ENCODE measurements around the gene DNAJA2.
A peak's percentile ranks its signal among the peaks of the same experiment; 100 is the strongest.
"Not testable (repeated sequence)": the region's sequence is repeated elsewhere in the genome, so short reads cannot be mapped to it uniquely, and the experiment has no call there.

The DNAJA2 gene

DNA sequence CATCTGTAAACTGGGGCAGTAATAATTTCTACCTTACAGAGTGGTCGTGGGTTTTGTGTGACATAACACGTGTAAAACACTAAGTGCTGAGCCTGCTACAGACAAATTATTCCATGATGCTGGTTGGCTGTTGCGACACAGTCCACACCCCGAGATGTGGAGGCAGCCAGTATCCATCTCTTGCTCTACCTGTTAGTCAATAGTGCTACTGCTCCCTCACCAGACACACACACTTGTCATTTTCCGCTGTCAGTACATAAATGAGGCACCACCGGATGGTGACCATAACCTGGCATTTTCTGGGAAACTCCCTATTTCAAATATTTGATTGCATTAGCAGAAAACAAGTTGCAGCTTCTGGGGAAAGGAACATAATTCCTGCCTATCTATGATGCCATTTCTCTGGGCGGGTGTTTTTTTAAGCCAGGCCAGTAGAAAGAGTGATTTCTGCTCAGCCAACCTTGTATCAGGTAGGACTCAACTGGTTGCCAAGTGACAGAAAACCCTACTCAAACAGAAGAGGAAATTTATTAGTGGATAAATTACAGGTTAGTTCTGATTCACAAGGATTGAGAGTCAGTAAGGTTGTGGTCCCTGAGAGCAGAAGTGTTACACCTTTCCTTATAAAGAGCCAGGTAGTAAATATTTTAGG lies 24.1 kb downstream of the DNAJA2 start:
- no peaks in the 10 kb centered on the region for H3K9me3 ChIP-seq (ENCODE audit: control insufficient read depth, low read length)
- H3K36me3 ChIP-seq (ENCODE audit: control insufficient read depth, insufficient read depth, low read length, severe bottlenecking) = peaks cover 3% of the 10 kb centered on the region
- no peaks in the 10 kb centered on the region for H3K27me3 ChIP-seq (replicated peaks; ENCODE audit: control insufficient read depth, insufficient read depth, low read length)
- H3K4me1 ChIP-seq (ENCODE audit: control insufficient read depth, insufficient read depth, low read length) = no peaks in the 10 kb centered on the region
- no peak overlapping the region for H3K9ac ChIP-seq (ENCODE audit: low read length)
- DNase-seq (ENCODE audit: low read depth) = peak; percentile 23
- no peak overlapping the region for H3K4me3 ChIP-seq (ENCODE audit: low read length)

DNA sequence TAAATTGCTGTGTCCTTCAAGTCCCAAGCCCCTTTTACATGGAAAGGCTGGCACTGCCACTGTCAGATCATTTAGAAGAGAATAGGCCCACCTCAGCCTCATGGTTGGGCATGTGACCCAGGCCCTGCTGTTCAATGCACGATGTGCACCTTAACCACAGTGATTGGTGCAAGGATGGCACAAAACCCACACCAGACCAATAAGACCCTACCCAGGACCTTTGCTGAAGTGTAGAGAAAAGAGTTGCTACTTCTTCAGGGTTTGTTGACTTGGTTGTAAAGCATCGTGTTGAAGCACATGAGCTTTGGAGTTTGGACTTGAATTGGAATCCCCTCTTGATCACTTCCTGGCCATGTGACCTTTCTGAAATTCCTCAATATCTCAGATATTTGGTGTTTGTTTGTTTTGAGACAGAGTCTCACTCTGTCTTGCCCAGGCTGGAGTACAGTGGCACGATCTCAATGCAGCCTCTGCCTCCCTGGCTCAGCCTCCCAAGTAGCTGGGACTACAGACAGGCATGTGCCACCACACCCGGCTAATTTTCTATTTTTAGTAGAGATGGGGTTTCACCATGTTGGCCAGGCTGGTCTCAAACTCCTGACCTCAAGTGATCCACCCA lies 24.8 kb downstream of the DNAJA2 start:
- Histone ChIP-seq H3K9me3 (ENCODE audit: control insufficient read depth, low read length) (no peaks in the 10 kb centered on the region), H3K4me1 (ENCODE audit: control insufficient read depth, insufficient read depth, low read length) (no peaks in the 10 kb centered on the region), H3K36me3 (ENCODE audit: control insufficient read depth, insufficient read depth, low read length, severe bottlenecking) (no peaks in the 10 kb centered on the region), H3K27me3 (replicated peaks; ENCODE audit: control insufficient read depth, insufficient read depth, low read length) (no peaks in the 10 kb centered on the region), H3K4me3 (ENCODE audit: low read length) (no peak overlapping the region), H3K9ac (ENCODE audit: low read length) (no peak overlapping the region)
- no peak for DNase-seq (ENCODE audit: low read depth)

DNA sequence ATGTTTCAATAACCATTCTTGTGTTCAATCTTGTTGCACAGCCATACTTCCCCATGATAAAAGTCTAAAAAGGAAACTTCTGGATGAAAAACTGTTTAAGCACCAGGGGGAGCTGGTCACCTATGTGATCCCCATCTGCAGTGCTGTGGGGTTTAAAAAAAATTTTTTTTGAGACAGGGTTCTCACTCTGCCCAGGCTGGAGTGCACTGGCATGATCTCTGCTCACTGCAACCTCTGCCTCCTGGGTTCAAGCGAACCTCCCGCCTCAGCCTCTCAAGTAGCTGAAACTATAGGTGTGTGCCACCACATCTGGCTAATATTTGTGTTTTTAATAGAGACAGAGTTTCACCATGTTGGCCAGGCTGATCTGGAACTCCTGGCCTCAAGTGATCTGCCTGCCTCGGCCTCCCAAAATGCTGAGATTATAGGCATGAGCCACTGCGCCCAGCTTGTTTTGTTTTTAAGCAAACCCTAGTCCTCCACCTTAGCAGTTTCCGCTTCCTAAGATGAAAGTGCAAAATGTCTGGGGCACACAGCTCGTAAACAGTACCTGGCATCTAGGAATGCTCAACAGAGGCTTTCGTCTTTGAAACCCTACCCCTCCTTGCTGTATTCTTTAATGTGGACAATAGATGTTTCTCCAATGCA lies 25.4 kb downstream of the DNAJA2 start:
- no peak overlapping the region for H3K9ac ChIP-seq (ENCODE audit: low read length)
- no peaks in the 10 kb centered on the region for H3K27me3 ChIP-seq (replicated peaks; ENCODE audit: control insufficient read depth, insufficient read depth, low read length)
- no peaks in the 10 kb centered on the region for H3K36me3 ChIP-seq (ENCODE audit: control insufficient read depth, insufficient read depth, low read length, severe bottlenecking)
- H3K9me3 ChIP-seq (ENCODE audit: control insufficient read depth, low read length) = no peaks in the 10 kb centered on the region
- peak; percentile 68 for DNase-seq (ENCODE audit: low read depth)
- H3K4me1 ChIP-seq (ENCODE audit: control insufficient read depth, insufficient read depth, low read length) = no peaks in the 10 kb centered on the region
- H3K4me3 ChIP-seq (ENCODE audit: low read length) = no peak overlapping the region

DNA sequence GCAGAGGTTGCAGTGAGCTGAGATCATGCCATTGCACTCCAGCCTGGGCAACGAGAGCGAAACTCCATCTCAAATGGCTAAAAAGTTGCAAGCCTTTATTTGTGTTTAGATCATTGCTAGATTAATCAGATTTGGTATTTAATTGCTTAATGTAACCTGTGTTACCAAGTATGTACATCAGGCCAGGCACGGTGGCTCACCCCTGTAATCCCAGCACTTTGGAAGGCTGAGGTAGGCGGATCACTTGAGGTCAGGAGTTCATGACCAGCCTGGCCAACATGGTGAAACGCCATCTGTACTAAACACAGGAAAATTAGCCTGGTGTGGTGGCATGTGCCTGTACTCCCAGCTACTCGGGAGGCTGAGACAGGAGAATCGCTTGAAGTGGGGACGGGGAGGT lies 28.8 kb downstream of the DNAJA2 start:
- not testable (repeated sequence) for H3K9me3 ChIP-seq (ENCODE audit: control insufficient read depth, low read length); H3K9ac ChIP-seq (ENCODE audit: low read length); H3K36me3 ChIP-seq (ENCODE audit: control insufficient read depth, insufficient read depth, low read length, severe bottlenecking); H3K4me3 ChIP-seq (ENCODE audit: low read length); DNase-seq (ENCODE audit: low read depth); H3K4me1 ChIP-seq (ENCODE audit: control insufficient read depth, insufficient read depth, low read length); H3K27me3 ChIP-seq (replicated peaks; ENCODE audit: control insufficient read depth, insufficient read depth, low read length)

DNA sequence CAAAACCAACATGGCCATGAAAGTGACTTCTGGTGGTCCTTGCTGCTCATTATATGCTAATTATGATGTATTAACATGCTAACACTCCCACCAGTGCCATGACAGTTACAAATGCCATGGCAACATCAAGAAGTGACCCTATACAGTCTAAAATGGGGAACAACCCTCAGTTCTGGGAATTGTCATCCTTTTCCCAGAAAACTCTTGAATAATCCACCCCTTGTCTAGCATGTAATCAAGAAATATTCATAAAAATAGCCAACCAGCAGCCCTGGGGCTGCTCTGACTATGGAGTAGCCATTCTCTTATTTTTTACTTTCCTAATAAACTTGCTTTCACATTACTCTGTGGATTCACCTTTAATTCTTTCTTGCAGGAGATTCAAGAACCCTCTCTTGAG lies 35.9 kb downstream of the DNAJA2 start:
- Histone ChIP-seq H3K4me1 (ENCODE audit: control insufficient read depth, insufficient read depth, low read length) (no peaks in the 10 kb centered on the region), H3K9ac (ENCODE audit: low read length) (no peak overlapping the region), H3K27me3 (replicated peaks; ENCODE audit: control insufficient read depth, insufficient read depth, low read length) (no peaks in the 10 kb centered on the region), H3K4me3 (ENCODE audit: low read length) (no peak overlapping the region), H3K9me3 (ENCODE audit: control insufficient read depth, low read length) (no peaks in the 10 kb centered on the region), H3K36me3 (ENCODE audit: control insufficient read depth, insufficient read depth, low read length, severe bottlenecking) (no peaks in the 10 kb centered on the region)
- no peak for DNase-seq (ENCODE audit: low read depth)

DNA sequence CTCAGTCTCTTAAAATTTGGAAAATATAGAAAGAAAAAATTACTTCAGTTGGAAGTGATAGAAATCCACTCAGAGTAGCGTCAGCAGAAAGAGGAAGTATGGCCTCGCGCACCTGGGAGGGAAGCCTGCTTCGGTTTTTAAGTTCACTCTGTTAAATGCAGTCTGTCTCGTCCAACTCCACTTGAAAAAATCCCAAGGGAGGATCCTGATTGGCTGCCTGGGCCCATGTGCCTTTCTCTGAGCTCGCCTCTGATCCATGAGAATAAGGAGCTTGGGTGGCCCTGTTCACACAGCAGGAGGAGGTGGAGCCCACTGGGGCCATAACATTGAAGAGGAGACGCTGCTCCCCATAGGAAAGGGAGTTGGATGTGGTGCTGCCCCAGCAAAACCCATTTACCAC lies 40.7 kb downstream of the DNAJA2 start:
- DNase-seq (ENCODE audit: low read depth) = no peak
- Histone ChIP-seq H3K4me1 (ENCODE audit: control insufficient read depth, insufficient read depth, low read length) (no peaks in the 10 kb centered on the region), H3K9me3 (ENCODE audit: control insufficient read depth, low read length) (no peaks in the 10 kb centered on the region), H3K4me3 (ENCODE audit: low read length) (no peak overlapping the region), H3K27me3 (replicated peaks; ENCODE audit: control insufficient read depth, insufficient read depth, low read length) (no peaks in the 10 kb centered on the region), H3K36me3 (ENCODE audit: control insufficient read depth, insufficient read depth, low read length, severe bottlenecking) (peaks cover 28% of the 10 kb centered on the region), H3K9ac (ENCODE audit: low read length) (no peak overlapping the region)

DNA sequence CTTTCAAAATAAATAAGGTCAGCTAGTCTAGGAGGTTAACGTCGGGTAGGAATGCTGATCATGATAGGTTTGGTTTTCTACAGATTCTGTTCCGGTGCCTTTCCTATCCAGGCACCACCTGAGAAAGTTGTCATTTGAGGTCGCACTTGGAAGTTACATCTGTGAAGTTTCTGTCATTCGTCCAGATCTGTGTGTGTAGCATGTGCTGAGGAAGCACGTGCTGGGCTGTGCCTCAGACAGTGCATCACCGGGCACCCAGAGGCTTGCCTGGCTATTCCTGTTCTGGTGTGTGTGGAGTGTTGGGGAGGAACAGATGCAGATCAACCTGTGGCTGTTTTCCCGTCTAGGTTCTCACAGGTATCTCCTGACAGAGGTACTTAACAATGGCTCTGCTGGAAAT lies 42.6 kb downstream of the DNAJA2 start:
- Histone ChIP-seq H3K9me3 (ENCODE audit: control insufficient read depth, low read length) (no peaks in the 10 kb centered on the region), H3K27me3 (replicated peaks; ENCODE audit: control insufficient read depth, insufficient read depth, low read length) (no peaks in the 10 kb centered on the region), H3K4me1 (ENCODE audit: control insufficient read depth, insufficient read depth, low read length) (no peaks in the 10 kb centered on the region), H3K36me3 (ENCODE audit: control insufficient read depth, insufficient read depth, low read length, severe bottlenecking) (peaks cover 45% of the 10 kb centered on the region), H3K4me3 (ENCODE audit: low read length) (no peak overlapping the region), H3K9ac (ENCODE audit: low read length) (no peak overlapping the region)
- no peak for DNase-seq (ENCODE audit: low read depth)

DNA sequence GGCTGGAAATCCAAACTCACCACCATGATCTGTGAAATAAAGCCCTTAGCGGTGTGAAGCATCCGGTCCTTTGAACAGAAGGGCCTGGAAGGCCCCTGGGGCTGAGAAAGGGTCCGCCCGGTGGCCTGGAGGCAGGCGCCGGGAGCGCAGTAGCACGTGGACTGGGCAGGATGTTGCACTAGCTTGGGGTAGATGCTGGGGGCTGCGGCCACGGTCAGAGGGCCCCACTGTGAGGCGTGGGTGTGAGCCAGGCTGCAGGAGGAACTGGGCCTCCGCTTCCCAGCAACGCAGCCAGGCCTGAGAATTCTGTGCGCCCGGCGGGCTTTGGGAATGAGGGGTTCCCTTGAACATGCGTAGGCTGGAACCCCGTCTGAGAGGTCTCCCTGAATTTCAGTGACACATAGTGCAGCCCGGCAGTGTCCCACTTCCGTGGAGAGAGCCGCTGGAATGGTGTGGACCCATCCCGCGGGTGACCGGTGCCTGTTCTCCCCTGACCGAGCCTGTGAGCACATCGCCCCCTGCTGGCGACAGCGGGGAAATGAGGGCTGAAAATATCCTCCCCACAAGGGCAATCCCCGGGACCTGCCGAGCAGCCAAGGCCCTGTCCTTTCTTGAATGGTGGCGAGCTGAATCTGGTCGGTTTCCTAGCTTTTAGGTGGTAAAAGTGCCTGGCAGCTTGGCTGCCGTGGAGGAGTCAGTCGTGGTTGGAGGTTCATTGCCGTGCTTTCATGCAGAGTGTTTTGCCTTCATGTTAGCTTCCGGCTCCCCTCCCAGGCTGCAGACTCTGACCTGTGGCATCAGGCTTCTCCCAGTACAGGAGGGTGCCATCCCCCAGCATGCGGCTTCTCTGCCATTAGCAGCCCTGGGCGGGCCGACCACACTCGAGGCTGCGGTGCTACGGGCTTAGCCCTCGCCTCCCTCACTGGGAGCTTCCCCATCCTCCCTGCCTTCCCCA lies 43.8 kb downstream of the DNAJA2 start:
- Histone ChIP-seq H3K4me1 (ENCODE audit: control insufficient read depth, insufficient read depth, low read length) (no peaks in the 10 kb centered on the region), H3K9me3 (ENCODE audit: control insufficient read depth, low read length) (no peaks in the 10 kb centered on the region), H3K27me3 (replicated peaks; ENCODE audit: control insufficient read depth, insufficient read depth, low read length) (no peaks in the 10 kb centered on the region), H3K36me3 (ENCODE audit: control insufficient read depth, insufficient read depth, low read length, severe bottlenecking) (peaks cover 51% of the 10 kb centered on the region), H3K9ac (ENCODE audit: low read length) (no peak overlapping the region), H3K4me3 (ENCODE audit: low read length) (no peak overlapping the region)
- peak; percentile 70 for DNase-seq (ENCODE audit: low read depth)

DNA sequence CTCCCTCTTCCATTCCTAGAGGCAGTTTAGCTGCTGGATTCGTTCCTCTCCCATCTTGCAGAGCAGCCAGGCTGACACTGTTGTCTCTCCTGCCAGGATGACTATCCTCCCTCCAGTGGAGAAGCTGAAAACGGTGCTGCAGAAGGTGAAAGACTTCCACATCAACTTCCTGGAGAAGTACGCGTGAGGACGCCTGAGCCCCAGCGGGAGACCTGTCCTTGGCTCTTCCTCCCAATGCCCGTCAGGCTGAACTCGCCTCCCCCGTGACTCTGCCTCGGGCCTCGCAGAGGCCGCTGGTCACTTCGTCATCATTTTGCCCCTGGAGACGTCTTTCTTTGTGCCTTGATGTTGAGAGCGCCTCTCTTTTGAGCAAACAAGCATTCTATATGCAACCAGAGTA lies 44.7 kb downstream of the DNAJA2 start:
- Histone ChIP-seq H3K27me3 (replicated peaks; ENCODE audit: control insufficient read depth, insufficient read depth, low read length) (no peaks in the 10 kb centered on the region), H3K36me3 (ENCODE audit: control insufficient read depth, insufficient read depth, low read length, severe bottlenecking) (peaks cover 59% of the 10 kb centered on the region), H3K4me1 (ENCODE audit: control insufficient read depth, insufficient read depth, low read length) (no peaks in the 10 kb centered on the region), H3K4me3 (ENCODE audit: low read length) (no peak overlapping the region), H3K9ac (ENCODE audit: low read length) (no peak overlapping the region), H3K9me3 (ENCODE audit: control insufficient read depth, low read length) (no peaks in the 10 kb centered on the region)
- DNase-seq (ENCODE audit: low read depth) = no peak

DNA sequence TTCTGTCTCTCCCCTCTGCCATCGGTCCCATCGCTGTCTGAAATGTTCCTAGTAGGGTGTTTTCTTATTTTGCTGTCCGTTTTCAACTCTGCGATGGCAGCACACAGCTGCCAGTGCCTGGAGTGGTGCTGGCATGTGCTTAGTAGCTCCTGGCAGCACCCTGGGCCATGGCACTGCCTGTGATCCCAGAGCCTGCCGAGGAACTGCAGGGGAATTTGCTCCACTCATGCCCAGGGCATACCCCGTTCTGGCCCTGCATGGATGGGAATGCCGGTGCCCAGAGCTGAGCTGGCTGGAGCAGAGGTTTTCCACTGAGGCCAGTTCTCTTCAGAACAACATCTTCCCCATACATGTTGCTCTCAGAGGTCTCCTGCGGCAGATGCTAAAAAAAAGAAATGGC lies 46.2 kb downstream of the DNAJA2 start:
- H3K36me3 ChIP-seq (ENCODE audit: control insufficient read depth, insufficient read depth, low read length, severe bottlenecking) = peaks cover 74% of the 10 kb centered on the region
- DNase-seq (ENCODE audit: low read depth) = no peak
- H3K9me3 ChIP-seq (ENCODE audit: control insufficient read depth, low read length) = no peaks in the 10 kb centered on the region
- no peak overlapping the region for H3K9ac ChIP-seq (ENCODE audit: low read length)
- H3K4me1 ChIP-seq (ENCODE audit: control insufficient read depth, insufficient read depth, low read length) = no peaks in the 10 kb centered on the region
- H3K4me3 ChIP-seq (ENCODE audit: low read length) = no peak overlapping the region
- H3K27me3 ChIP-seq (replicated peaks; ENCODE audit: control insufficient read depth, insufficient read depth, low read length) = no peaks in the 10 kb centered on the region

Data from adipocyte (in vitro differentiated cells).